Measurements from ENCODE around the gene XAB2. TPM values are rescaled to one million over a fixed set of nuclear protein-coding genes. Genes with fewer than 3 reads are reported as not detected.

The XAB2 gene
- total RNA-seq, 4 donors from 2014 or later: 29.6 to 51.2 (median 31.1) TPM

GRCh38 chr19:7636317-7636690 lies 7.0 kb upstream of the XAB2 start:
- intact Hi-C loops (cut with DNase I; ENCODE audit: low total_unique reads): no loop called here
- Histone ChIP-seq H3K9me3 (no peaks in the 10 kb centered on the region), H3K27ac (no peak overlapping the region), H3K4me3 (peak overlapping the region in 1 of 4 donors; percentile 33), H3K4me1 (peaks cover 0 to 3% of the 10 kb centered on the region in 2 donors), H3K36me3 (no peaks in the 10 kb centered on the region), H3K27me3 (peaks cover 30 to 42% (median 32%) of the 10 kb centered on the region in 3 donors)
- ATAC-seq (no peak), DNase-seq (no peak)
- no peak for TF ChIP-seq POLR2A (IDR thresholded peaks at IDR 0.05)
- TF ChIP-seq CTCF (IDR thresholded peaks at IDR 0.05 in 4 of 5, conservative IDR thresholded peaks at IDR 0.05 in 1 of 5): no peak
- in situ Hi-C loops (cut with MboI; ENCODE audit: low sequenced_read_pairs in 4 of 4): no loop called here

- Histone ChIP-seq H3K36me3 (no peaks in the 10 kb centered on the region), H3K4me3 (no peak overlapping the region), H3K27me3 (peaks cover 30 to 42% (median 32%) of the 10 kb centered on the region in 3 donors), H3K27ac (no peak overlapping the region), H3K4me1 (peaks cover 3 to 5% of the 10 kb centered on the region in 2 donors), H3K9me3 (no peaks in the 10 kb centered on the region)
- no peak for DNase-seq
- no peak for TF ChIP-seq CTCF (IDR thresholded peaks at IDR 0.05 in 4 of 5, conservative IDR thresholded peaks at IDR 0.05 in 1 of 5)
- TF ChIP-seq POLR2A (IDR thresholded peaks at IDR 0.05): no peak
- intact Hi-C loops (cut with DNase I; ENCODE audit: low total_unique reads) (no loop called here), in situ Hi-C loops (cut with MboI; ENCODE audit: low sequenced_read_pairs in 4 of 4) (no loop called here)
- ATAC-seq: no peak
These were observed 6.3 kb upstream of the XAB2 start for GRCh38 chr19:7635670-7636069.

GRCh38 chr19:7633698-7634097 lies 4.4 kb upstream of the XAB2 start, which contains the start of gene PCP2:
TSS of gene PCP2 (minus strand) at chr19:7633719. CDS start at chr19:7633457, 262 bp downstream.
- intact Hi-C loops (cut with DNase I; ENCODE audit: low total_unique reads) (no loop called here), in situ Hi-C loops (cut with MboI; ENCODE audit: low sequenced_read_pairs in 4 of 4) (no loop called here)
- ATAC-seq: no peak
- no peak for TF ChIP-seq POLR2A (IDR thresholded peaks at IDR 0.05)
- TF ChIP-seq CTCF (IDR thresholded peaks at IDR 0.05 in 4 of 5, conservative IDR thresholded peaks at IDR 0.05 in 1 of 5): no peak
- Histone ChIP-seq H3K9me3 (no peaks in the 10 kb centered on the region), H3K4me1 (peaks cover 10 to 13% of the 10 kb centered on the region in 2 donors), H3K27ac (no peak within 1 kb of the TSS), H3K27me3 (peaks cover 30 to 36% (median 32%) of the 10 kb centered on the region in 3 donors), H3K4me3 (no peak within 1 kb of the TSS), H3K36me3 (no peaks in the 10 kb centered on the region)
- no peak for DNase-seq

GRCh38 chr19:7632340-7633203 lies 3.2 kb upstream of the XAB2 start:
- H3K9me3 ChIP-seq: no peaks in the 10 kb centered on the region
- H3K27me3 ChIP-seq: peaks cover 20 to 25% (median 23%) of the 10 kb centered on the region in 3 donors
- no peak overlapping the region for H3K4me3 ChIP-seq
- in situ Hi-C loops (cut with MboI; ENCODE audit: low sequenced_read_pairs in 4 of 4) (no loop called here), intact Hi-C loops (cut with DNase I; ENCODE audit: low total_unique reads) (no loop called here)
- no peak overlapping the region for H3K27ac ChIP-seq
- TF ChIP-seq CTCF (IDR thresholded peaks at IDR 0.05 in 4 of 5, conservative IDR thresholded peaks at IDR 0.05 in 1 of 5): no peak
- TF ChIP-seq POLR2A (IDR thresholded peaks at IDR 0.05): no peak
- peaks cover 21 to 24% of the 10 kb centered on the region in 2 donors for H3K4me1 ChIP-seq
- ATAC-seq (no peak), DNase-seq (no peak)
- no peaks in the 10 kb centered on the region for H3K36me3 ChIP-seq
